NCI-H446 (cell line): ENCODE results near the gene GJC2.
"Not testable (repeated sequence)": the region's sequence is repeated elsewhere in the genome, so short reads cannot be mapped to it uniquely, and the experiment has no call there.

Source experiments
- DNase-seq, 2 experiments: peaks; one replicate each; lab custom pipeline; 2025; lab: John Stamatoyannopoulos, UW

GJC2 gene

DNA sequence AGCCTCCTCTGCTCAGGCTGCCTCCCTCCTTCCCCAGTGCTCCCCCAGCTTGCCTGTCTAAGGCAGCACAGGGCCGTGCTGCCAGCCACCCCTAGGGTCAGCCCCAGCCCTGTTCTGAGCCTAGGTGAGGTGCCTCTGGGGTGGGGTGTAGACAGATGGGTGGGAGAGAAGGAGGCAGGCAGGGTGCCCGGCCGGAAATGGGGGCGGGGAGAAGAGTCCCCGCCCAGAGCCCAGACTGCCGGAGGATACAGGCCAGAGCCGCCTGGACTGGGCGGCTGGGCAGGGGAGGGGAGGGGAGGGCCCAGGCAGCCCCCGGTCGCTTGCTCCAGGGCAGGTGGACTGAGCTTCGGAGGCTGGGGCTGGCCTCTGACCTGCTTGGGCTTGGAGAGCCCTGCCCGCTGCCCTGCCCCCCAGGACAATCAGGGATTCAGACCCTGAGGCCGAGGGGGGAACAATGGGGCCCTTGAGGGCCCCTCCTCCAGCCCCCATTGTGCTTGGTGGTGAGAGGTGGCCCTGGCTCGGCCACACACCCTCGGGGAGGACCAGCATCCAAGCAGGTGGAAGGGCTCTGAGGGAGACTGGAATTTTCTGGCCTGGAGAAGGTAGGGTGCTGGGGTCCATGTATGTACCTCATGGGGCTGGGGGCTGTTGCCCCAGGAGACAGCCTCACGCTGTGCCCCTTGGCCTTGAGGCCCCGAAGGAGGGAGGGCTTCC lies at the start of gene GJC2:
Gene GJC2, plus strand, starts transcription at position 525 of the 714 bp plus-strand sequence. CDS start 7,829 bp downstream, outside the sequence.
- DNase-seq: no peak

DNA sequence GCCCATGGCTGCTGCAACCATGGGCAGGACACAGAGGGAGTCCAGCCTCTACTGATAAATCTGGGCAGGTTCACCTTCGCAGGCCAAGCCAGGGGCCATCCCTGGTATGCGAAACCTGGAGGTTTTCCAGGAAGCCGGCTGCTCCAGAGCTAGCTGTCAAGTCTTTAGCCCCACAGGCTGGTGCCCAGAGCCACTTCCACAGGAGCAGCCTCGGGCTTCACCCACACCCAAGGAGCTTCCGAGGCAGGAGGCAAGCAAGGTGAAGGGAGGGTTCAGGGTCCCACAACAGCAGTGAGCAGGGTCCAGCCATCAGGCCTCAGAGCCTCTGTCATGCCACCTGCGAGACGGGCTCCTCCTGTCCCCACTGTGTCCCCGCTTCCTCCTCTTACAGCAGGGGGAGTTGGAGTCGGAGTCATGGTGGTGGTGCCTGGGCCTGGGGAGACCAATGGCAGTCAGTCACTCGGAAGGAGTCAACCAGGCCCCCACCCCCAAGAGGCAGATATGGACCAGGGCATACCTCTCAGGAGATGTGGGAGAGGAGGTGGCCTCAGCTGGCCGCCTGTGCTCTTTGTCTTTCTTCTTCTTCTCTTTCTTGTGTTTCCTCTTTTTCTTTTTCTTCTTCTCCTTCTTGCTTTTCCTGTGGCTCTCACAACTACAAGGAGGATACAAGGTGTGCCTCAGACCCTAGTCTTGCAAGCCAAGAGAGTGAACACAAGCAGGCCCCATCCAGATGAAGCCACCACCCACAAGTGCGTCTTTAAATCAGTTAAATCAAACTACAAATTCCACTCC lies 48.7 kb upstream of the GJC2 start:
- no peak for DNase-seq

DNA sequence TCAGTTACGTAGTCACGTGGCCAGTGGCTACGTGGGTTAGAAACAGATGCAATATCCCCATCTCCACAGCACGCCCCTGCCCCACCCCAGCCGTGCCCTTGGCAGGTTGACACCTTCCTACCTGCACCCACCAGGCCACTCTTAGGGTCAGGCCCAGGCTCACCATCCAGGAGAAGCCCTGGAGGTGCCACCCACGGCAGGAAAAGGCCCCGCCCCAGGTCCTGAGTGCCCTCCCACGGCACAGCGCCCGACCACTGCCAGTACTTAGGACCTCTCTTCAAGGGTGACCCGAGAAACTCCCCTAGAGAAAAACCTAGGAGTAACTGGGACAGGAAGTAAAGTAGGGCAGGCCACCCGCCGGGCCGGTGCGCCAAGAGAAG lies 48.1 kb upstream of the GJC2 start:
- DNase-seq: no peak

DNA sequence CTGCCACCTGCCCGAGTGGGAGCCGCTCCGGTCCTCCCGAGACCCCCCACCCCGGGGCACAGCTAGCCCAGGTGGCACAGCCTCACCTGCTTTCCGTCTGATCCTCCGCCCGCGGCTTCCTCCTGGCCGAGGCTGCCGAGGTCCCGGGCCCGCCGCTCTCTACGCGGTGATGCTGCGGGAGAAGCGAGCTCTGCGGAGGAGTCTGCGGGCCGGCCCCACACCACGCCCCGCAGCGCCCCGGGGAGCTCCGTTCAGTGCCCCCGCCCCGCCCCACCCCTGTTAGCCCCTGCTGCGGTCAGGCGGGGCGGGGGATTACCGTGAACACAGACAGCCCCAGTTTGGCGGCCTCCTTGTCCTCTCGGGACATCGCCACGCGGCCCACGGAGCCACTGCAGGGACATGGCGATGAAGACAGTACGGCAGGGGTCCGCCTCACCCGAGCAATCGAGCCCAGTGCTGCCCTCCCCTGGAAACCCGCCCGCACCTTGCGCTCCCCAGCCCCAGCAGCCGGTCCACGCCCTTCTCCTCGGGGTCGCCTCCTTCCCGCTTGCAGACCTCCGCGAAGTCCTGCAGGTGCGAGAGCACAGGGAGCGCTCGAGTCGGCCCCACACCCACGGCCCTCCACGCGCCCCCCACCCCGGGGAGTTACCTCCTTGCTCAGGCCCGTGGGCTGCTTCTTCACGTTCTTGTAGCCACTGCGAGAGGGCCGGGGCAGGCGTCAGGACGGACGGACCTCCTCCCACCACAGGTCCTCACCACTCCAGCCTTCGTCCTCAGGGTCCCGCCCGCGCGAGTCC lies 47.5 kb upstream of the GJC2 start:
- DNase-seq: peak in 1 of 2 experiments; percentile 26

DNA sequence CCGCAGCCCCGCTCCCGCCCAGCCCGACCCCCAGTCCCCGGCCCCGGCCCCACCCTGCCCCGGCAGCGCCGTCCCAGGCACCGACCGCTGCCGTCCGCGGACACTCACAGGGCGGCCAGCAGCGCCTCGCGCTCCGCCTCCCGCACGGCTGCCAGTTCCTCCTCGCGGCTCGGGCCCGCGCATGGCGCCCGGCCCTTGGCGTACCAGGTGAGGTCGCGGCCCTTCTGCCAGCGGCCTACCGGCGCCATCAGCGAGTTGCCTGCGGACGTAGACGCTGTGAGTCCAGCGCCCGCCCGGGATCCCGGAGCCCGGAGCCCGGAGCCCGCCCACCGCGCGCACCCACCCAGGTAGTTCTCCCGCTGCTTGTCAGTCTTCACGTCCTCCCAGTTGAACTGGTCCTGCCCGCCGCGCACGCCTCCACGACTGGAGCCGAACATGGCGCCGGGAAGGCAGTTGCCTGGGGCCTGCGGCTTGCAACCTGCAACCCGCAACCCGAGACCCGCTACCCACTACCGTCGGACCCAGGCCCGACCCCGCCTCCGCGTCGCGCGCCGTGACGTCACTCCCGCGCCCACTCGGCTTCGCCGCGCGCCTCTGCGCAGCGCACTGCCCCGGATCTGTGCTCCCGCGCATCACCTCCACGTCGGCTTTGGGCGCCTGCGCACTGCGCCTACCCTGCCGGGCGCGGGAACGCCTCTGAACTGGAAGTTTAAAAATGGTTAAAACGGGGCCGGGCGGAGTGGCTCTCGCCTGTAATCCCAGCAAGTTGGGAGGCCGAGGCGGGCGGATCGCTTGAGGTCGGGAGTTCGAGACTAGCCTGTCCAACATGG lies 46.7 kb upstream of the GJC2 start, which contains the start of gene C1orf35:
Gene C1orf35, minus strand, starts transcription at position 535 of the 830 bp plus-strand sequence. Its CDS starts 98 bp downstream, at position 437.
- peak; percentile 86 to 97 for DNase-seq

DNA sequence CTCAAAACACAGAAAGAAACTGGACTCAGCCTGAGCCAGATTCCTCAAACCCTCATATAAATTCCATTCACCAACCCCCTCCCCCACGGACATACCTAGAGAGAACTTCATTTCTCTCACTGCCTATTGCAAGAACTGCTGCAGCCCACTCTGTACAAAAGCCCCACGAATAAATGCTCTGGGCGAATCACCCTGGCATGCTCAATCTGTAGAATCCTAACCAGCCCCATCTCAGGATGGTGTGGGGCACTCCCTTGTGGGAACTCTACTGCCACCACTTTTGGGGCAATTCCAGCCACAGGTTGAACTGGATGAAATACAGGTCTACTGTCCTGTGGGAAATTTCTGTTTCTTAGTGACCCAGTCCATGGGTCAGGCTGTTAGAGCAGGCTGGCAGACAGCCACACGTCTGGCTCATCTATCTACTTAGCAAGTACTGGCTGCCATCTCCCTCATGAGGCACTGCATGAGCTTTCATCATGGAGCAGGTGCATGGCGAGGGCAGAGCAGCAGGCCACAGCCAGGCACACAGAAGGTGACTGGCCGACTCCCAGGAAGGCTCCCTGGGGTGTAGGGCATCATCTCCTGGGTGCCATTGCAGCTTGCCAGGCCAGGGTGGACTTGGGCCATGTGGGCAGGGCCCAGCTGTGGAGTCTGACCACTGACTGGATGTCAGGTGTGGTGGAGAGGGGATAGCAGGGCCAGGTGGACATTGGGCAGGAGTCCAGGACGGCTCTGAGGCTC lies 45.0 kb upstream of the GJC2 start:
- DNase-seq: no peak

DNA sequence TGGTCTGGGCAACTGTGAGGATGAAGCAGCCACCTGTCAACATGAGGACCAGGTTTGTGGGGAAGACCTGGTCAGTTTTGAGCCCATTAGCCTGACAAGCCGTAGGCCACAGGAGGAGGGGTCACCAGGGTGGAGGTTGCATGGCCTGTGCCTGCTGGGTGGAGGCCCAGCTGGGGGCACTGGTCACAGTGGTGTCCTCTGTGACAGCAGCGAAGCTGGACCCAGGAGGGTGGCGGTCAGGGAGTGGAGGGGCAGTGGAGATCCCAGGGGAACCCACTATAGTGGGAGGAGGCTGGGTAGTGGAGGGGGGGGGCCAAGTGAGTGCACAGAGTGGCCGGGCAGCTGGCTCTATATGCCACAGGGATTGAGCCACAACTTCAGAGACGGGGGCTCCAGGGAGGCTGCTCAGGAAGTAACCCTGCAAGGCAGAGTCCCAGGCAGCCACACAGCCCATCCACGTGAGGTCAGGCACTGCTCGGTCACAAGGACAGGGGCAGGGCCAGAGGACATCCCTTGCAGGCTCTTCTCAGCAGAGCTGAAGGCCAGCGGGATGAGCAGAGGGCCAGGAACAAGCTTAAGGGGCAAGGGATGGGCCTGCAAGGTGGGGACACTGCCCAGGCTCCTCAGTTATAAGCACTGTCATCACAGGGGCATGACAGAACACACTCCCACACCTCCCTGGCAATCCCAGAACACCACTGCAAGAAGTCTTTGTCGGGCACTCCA lies 44.3 kb upstream of the GJC2 start:
- no peak for DNase-seq

DNA sequence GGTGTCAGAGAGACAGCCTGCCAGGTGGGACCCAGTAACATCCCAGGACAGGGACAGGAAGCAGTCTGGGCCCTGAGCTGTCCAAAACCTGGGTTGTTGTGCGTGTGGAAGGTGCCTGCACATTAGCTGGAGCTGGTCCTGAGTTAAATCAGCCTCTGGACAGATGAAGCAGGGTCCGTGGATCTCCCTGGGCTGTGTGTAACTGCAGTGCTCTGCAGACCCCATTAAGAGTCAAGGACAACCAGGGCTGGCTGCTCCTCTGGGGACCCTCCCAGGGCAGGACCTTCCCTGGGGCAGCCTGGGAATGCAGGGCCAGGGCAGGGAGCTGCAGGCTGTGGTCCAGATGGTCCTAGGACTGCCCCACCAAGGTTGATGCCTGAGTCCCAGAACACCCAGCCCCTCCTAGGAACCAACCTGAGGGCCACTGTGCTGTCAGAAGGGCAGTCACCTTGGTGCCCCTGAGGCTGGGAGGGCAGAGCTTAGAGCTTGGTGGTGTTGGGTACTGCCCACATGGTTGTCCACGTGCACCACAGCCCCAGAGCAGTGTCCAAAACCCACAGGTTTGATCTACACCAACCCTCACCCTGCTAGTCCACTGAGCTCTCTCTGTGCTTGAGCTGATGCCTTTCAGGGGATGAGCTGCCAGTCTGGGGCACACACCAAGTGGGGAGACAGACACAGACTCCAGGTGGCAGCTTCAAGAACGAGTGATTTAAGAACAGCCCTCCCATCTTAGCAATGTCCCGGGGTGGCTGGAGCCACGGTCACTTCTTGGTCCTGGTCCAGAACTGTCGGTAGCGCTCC lies 43.5 kb upstream of the GJC2 start:
- no peak for DNase-seq

DNA sequence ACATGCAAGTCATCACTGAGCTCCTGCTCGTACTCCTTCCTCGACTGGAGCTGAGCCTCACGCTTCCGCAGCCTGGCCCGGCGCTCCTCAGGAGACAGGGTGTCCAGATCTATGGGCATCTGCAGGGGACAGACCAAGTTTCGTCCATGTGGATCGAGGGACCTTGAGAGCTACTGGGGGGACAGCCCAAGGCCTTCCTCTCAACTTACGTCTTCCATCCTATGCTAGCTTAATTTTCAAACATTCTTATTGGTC lies 43.0 kb upstream of the GJC2 start:
- DNase-seq: no peak

DNA sequence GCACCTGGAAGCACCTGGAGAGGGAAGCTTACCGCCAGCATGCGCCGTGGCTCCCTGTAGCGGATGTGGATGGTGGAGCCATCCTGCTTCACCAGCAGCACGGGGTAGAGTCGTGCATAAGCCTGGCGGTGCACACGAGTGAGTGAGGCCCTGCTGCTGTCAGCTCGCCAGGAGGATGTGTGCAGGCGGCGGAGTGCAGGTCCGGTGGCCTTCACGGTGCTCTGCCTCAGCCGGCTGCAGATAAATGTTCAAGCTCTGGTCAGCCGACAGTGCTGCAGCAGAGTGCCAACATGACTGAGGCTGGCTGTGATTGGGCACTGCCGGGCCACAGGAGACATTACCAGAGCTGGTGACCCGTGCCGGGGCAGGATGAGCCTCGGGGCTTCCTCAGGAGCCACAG lies 42.1 kb upstream of the GJC2 start:
- no peak for DNase-seq

DNA sequence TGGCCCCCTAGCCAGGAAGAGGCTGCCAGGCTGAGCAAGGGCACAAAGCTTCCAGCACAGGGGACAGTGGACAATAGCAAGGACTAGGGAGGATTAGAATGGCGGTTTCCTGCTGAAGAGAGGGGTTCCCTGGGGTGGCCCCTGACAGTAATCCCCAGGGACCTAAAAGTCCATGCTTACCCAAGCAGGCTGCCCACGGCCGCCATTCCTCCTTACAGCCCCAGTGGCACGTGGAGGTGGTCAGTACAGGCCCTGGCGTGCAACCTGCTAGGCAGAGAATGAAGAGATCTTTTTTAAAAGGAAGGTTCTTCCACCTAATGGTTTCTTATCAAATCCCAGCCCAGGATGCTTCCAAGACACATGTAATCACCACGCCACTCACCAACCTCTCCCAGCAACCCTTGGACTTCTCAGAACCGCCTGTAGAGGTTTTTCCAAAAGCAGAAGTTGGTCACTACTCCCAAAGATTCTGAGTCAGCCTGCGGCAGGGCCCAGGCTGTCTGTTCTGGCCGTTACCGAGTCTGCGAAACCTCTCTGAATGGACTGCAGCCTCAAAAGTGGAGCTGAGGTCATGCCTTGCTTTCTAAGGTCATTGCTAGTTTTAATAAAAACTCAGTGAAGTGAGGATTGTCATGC lies 41.6 kb upstream of the GJC2 start:
- DNase-seq: no peak

DNA sequence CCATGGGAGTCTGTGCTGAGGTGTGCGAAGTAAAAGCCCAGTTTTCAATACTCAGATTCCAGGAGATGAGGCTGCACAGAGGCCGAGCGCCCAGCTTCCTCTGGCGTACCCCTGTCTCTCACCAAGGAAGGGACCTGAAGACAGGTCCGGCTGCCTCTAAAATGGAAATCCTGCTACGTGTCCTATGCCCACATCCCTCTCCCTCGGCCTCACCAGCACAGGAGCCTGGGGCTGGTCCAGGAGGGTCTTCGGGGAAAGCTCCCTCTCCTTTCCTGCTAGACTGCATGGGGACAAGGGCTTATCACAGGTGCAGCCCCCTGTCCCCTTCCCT lies 41.0 kb upstream of the GJC2 start:
- no peak for DNase-seq

DNA sequence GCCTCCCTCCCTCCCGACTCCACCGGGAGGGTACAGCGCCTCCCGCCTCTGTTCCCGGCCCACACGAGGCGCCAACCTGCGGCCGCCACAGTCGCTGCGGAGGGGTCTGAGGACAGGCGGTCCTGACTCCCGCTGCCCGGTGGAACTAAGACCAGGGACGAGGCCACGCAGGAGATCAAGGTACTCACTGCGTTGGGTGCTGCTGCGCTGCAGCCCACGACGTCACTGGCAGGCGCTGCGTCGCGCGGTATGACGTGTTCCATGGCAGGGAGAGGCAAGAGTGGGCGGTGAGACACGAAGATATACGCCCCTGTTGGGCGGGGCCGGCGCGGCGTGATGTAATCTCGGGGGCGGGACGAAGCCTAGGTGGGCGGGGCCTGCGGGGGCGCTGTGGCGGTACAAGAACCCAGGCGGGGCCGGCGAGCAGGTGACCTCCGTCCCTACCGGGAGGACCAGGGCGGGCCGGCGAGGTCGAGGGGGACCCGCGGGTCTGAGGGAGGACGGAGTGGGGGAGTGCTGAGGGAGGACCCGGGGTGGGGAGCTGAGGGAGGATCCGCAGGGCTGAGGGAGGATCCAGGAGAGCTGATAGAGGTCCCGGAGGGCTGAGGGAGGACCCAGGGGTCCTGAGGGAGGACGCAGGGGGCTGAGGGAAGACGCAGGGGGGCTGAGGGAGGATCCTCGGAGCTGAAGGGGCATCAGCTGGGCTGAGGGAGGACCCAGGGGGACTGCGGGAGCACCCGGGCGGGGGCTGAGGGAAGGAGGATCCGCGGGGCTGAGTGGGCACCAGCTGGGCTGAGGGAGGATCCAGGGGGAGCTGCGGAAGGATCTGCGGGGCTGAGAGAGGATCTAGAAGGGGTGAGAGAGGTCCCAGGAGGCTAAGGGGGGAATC lies 40.4 kb upstream of the GJC2 start, which contains the start of gene MRPL55:
Gene MRPL55, minus strand, starts transcription at position 227 of the 889 bp plus-strand sequence. CDS start 1,039 bp downstream, outside the sequence.
- DNase-seq: peak; percentile 91 to 96

DNA sequence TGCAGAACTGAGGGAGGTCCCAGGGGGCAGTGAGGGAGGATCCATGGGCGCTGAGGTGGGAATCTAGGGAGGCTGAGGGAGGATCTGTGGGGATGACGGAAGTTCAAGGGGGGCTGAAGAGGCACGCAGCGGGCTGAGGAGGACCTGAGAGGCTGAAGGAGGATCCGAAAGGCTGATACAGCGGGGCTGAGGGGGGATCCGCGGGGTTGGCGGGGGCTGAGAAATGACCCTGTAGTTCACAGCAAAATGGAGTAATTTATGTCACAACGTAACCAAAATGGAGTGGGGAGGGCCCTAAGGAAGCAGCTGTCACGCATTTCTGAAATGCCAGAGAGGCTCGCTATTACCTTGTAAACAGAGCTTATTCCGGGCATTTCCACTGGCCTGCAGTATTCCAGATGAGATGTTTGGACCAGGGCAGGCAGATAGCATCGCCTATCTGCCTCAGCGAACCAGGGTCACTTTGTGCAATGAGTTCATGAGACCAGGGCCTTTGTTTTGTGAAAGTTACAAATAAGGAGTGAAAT lies 39.7 kb upstream of the GJC2 start:
- DNase-seq: no peak

DNA sequence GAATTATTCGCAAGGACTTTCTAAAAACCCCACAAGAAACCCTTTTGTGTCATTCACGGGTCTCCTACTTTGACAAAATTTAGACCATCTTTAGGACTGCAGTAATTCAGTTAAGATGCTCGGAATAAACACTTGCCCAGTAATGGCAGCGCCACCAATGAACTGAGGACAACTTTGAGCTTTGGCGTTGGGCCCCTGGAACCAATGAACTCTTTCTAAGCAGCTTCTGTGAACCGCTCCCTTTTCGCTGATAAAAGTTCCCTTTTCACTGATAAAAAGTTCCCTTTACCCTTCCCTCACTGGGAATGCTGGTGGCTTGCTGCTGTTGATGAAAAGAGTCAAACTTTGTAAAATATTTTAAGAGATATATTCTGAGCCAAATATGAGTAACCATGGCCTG lies 39.2 kb upstream of the GJC2 start:
- no peak for DNase-seq

DNA sequence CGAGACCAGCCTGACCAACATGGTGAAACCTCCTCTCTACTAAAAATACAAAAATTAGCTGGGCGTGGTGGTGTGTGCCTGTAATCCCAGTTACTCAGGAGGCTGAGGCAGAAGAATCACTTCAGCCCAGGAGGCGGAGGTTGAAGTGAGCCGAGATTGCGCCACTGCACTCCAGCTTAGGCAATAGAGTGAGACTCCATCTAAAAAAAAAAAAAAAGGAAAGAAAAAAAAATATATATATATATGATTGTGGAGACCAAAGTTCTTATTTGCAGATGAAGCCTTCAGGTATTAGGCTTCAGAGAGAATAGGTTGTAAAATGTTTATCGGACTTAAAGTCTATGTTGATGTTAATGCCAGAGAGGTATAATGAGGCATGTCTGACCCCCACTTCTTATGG lies 38.4 kb upstream of the GJC2 start:
- not testable (repeated sequence) for DNase-seq

DNA sequence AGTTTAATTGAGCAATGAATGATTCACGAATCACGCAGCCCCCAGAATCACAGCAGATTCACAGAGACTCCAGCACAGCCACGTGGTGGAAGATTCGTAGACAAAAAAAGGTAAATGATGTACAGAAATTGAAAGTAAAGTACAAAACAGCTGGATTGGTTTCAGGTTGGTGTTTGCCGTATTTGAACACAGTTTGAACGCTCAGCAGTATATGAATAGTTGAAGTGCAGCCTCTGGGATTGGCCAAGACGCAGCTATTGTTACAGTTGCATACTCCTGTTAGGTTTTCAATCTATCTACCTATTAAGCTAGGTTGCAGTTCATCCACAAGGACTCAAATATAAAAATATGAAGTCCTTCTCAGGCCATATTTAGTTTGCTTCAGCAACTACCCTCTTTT lies 37.6 kb upstream of the GJC2 start:
- DNase-seq: no peak

DNA sequence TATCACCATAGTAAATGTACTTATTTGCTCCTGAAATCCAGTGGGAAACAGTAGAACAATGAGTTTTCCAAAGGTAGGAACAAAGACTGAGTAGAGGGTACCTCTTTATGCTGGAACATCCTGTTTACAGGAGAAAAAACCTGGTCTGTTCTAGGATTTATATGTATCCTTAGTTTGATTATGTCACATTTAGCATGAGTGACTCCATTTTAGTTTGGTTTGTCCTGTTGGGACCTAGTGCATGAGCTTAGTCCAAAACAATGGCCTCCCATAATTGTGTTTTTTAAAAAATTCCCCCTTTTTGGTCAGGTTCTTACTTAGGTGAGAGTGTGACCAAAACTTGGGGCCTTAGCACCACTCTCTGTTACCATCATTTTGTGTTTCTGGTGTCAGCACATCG lies 37.1 kb upstream of the GJC2 start:
- DNase-seq: no peak
